NCI-H1092 treated with DMSO at 0.1 percent for 48 hours (cell line): ENCODE measurements around the gene PREP.

Source experiments
- DNase-seq: peaks from one replicate; lab custom pipeline; 2025; lab: John Stamatoyannopoulos, UW

The PREP gene

DNA sequence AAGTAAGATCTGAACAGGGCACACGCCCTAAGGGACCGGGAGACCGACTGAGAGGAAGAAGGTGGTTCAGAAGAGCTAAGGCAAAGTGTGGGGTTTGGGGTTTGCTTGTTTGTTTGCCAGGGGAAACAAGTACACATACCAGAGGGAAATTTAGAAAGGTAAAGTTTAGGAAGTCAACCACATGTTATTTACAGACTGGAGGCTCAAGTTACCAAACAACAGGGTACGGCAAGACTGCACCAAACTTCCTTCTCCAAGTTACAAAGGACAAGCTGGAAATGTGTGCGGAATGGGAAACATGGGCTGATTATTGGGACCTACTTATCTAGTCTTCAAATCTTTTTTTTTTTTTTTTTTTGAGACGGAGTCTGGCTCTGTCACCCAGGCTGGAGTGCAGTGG, 11.2 kb downstream of the PREP start:
- DNase-seq = no peak

DNA sequence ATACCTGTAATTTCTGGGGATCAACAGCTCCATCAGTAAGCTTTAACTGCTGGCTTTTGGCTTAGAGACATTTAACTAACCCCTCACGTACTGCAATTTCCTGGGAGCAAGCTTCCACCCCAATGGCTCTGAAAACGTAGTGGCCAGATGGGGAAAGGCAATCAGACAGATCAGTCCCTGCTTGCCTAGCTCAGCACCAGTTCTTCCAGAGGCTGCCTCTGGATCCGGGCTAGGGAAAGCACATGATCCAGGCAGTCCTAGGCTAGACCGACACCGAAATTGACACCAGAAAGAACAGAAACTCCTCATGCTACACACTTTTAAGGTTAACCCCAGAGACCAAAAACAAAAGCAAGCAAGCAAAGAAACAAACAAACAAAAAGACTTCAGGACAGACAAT, 13.3 kb downstream of the PREP start:
- no peak for DNase-seq

DNA sequence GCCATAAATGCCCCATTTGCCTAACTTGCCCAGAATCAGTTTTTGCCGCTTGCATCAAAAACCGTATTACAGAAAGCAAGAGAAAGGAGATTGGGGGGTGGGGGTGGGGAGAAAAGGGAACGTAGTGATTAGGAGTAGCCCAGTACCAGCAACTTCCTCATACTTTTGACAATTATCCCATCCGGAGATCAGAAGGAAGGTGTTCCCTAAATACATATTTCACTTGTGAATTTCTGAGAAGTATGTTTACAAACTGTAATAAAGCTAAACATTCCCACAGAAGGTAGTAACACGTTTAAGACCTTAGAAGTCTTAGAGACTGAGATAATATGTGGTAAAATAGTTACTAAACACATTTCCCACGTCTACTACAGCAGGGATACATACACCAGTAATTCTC, 14.5 kb downstream of the PREP start:
- DNase-seq = no peak

DNA sequence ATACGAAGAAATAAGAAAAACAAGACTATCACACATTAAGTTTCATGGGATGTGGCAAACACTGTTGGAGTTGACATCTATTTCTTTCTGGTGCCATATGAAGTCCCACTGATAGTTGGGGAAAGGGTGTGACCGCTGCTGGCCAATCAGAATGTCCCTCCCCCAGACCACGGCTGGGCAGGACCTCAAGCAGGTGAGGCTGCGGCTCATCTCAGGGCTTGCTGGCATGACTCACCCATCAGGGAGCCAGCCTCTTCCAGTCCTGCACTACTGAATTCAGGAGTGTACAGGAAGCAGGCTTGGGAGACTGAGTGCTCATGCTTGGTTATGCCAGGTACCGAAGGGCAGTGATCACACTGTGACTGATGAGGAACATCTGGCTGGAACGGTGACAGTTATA, 18.9 kb downstream of the PREP start:
- DNase-seq = no peak

DNA sequence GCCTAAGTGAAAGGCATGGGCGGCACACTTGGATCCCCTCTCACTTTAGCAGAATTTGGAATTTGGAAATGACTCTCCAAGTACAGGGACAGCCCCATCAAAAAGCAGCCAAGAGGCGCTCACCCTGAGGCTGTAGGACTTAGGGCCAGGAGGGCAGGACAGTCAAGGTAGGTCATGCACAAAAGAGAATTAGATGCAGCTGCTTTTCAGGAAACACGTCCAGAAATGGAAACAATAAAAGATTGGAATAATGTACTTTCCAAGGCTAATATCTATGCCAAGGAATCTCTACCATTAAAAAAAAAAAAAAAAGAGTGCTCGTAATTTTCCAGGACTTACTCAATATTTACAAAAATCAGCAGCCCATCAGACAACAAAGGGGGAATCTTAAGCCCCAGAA, 19.9 kb downstream of the PREP start:
- DNase-seq = no peak

DNA sequence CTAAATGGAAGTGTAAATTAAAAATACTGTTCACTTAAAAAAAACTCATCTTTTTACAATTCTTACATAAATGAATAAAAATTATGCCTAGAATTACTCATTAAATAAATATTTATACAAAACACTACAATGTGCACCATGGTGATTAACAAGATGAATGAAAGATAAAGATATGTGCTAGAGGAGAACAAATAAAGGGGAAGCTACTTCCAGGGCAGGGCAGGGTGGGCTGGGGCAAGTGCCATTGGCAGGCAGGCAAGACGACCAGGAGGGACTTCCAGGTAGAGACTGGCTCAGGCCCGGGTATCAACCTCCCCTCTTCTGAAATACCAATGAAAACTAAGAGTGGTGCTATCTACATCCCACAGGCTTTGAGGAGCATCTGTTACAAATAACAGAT, 20.4 kb downstream of the PREP start:
- DNase-seq = no peak

DNA sequence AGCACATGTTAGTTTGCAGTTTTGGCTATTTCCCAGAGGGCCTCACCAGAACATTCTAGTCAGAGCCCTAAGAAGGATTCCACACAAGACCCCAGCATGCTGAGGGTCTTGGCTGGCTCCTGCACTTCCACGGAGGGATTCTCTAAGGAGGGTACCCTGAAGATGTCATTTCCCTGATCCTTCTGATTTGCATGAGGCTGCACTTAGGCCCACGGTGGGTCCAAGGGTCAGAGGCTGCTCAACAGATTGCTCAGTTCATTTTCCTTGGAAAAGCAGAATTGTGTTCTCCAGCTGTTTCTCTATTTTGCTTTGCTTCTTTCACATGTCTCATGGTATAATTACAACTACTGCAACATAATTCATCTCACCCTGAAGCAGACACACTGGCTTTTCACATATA, 22.2 kb downstream of the PREP start:
- DNase-seq = no peak

DNA sequence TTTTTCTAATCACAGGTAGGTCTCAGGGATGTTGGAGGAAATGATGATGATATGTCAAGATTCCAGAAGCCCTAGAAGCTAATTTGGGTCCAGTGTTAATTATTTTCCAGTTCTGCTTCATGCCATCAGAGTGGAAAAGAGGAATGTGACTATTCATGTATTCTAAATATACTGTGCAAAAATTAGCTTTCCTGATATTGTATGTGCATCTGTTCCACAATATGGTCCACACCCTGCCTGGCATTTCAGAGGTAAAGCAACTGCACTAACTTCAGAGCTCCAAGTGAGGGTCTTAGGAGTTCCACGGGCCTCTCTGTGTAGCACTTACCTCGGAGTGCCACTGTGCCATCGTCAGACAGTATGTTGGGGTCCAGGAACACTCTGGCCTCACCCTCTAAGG, 27.1 kb downstream of the PREP start:
- no peak for DNase-seq

DNA sequence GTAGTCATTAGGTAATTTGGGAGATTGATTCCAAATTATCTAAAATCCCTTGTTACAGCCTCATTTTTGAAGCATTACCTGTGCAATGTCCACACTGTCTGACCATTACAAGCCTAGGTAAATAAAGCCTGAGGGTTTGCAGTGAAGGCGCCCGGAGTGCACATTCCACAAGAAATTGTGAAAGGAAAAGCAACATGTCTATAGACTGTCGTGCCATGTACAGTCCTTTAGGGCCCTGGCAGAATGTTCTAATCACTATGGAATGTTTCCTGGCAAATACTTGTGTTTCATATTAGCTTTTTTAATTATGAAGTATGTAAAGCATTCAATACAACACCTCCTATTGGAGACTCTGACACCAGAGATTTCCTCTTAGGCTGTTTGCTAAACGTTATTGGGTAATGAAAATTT, 28.9 kb downstream of the PREP start:
- no peak for DNase-seq

DNA sequence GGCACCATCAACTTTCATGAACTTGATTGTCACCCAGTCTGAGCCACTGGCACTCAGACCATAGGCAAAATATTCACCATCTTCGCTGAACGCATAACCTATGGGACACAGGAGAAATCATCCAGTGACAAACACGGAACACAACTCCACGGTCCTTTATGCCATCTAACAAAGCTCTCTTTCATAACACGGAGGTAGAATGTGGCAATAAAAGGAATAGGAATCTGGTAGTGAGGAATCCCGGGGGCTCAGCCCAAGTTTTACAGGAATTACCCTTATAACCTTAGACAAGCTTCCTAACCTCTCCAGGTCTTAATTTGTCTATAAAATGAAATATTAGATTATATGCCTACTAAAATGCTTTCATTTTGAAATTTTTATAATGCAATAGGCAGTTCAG, 29.4 kb downstream of the PREP start:
- no peak for DNase-seq

DNA sequence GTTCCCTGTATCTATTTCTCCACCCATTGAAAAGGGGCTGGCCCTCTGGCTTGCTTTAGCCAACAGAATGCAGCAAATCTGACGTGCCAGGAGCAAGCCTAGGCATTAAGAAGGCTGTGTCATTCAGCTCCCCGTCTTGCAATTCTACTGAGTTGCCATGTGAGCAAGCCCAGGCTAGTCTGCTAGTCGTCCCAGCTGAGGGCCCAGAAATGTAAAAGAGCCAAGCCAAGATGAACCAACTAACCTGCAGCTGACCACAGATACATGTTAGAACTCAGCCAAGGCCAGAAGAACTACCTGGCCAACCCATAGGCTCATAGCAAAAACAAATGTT, 30.1 kb downstream of the PREP start:
- DNase-seq = no peak

DNA sequence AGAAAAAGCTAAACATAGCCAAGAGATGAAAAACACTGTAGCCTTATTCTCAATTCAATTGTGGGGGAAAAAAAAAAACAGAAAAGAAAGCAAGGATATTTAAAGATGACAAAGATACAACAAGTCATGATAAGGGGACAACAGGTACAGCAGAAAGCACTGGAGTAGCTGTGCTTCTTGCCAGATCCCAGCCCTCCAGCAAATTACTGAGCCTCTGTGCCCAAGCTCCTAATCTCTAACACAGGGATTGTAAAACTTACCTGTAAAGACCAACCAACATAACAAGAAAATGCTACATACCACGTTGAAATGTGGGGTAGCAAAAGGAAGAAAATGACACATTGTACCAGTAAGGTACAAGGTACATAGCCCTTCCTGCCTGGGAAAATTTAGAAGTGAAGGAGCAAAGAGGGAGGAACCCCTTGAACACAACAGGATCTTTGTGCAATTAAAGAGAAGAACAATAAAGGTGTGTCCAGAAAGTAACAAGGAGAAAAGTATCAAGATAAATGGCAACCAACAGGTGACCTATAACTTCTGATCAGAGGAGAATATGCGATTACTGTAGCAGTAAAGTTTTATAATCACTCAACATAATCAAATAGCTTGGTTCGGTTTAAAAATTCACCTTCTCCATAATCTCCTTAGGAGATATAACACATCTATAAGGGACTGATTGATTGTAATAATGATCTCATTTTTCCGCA, 30.6 kb downstream of the PREP start:
- DNase-seq = no peak

DNA sequence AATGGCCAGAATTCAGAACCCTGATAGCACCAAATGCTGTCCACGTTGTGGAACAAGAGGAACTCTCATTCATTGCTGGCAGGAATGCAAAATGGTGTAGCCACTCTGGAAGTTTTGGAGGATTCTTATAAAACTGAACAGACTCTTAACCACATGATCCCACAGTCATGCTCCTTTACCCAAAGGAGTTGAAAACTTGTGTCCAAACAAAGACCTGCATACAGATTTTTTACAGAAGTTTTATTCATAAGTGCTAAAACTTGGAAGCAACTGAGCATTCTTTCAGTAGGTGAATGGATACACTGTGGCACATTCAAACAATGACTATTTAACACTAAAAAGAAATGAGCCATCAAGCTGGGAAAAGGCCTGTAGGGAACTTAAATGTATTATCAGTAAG, 32.5 kb downstream of the PREP start:
- DNase-seq = no peak

DNA sequence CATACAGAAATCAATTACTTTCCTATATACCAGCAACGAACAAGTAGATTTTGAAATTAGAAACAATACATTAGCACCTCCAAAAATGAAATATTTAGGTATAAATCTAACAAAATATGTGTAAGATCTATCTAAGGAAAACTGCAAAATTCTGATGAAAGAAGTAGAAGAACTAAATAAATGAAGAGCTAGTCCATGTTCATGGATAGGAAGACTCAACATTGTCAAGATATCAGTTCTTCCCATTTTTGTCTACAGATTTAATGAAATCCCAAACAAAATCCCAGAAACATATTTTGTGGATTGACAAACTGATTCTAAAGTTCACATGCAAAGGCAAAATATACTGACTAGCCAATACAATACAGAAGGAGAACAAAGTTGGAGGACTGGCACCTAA, 33.7 kb downstream of the PREP start:
- no peak for DNase-seq

DNA sequence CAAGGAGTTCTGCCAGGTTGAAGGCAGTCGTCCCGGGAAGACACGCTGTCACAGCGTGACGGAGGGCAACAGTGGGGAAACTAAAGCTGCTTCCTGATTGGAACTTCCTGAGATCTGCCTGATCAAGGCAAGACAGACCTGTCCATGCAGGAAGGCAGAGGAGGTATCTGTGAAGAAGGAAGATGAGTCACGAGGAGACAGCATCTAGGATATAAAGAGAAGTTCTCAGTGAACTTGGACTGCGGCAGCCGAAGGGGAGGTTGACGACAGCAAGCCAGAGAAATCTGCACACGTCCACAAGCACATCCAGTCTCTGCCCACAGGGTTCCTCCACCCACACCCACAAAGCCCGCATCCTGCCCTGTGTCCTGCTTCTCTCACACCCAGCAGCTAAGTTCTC, 38.6 kb downstream of the PREP start:
- DNase-seq = no peak

DNA sequence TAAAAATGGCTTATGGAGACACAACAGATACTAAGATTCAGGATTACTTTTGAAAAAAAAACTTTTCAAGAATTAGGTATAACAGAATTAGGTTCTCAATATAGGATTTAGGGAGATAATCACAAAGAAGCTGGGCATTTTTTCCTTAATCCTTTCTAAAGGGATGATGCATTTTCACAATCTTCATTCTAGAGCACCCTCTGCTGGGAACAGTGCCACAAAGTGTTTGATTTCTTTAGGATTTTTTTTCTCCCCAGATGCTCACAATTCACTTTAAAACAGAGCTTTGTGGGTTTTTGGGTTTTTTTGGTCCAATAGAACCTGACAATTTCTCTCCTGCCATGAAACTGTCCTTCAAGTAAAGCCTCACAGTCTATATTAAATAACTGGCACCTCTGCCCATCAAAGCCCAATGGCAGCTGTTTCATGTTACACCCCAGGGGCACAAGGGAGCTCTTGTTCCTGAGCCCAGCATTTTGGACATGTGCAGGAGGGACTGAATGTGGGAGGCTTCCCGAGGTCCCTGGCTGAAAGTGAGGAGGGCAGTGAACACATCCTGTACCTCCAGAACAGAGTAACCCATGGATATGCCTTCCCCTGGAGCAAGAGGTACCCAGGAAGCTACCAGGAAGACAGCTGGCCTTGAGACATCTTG, 39.7 kb downstream of the PREP start:
- peak; percentile 17 for DNase-seq

DNA sequence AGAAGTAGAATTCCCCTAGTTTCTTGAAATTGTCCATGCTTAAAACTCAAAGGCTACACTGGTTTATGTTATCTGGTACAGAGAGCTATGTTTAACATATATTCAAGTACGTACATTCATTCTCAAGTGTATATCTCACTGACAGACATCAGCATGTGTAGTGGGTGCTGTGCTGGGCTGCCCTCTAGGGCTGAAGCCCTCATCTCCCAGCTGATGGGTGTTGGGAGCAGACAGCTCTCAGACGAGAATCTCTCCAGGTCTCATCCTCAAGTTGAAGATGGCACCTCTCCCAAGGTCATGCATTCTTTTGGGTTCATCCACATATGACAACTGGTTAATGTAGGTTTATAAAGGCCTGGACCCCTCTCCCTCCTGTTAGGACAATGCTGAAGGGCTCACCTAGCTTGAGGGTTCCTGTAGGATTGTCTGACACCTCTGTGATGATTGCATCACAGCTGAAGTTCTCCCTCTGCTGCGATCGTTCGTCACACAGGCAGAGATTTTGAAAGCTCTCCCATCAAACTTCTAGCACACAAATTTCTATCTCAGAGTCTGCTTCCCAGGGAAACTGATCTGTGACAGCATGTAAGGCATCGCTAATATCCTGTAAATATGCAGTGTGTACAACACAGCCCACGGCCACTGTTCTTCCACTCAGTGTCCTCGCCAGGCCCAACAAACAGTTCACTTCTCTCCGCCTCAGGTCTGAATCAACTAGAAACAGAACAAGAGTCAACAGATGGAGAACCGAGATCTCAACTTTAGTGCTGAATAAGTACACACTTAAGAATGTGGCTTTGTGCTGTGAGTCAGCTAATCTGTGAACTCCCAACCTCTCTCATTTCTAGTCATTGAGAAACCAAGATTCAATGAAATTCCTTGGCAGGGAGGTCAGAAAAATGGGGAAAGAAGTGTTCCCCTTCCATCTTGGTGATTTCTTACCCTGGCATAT, 43.2 kb downstream of the PREP start:
- no peak for DNase-seq

DNA sequence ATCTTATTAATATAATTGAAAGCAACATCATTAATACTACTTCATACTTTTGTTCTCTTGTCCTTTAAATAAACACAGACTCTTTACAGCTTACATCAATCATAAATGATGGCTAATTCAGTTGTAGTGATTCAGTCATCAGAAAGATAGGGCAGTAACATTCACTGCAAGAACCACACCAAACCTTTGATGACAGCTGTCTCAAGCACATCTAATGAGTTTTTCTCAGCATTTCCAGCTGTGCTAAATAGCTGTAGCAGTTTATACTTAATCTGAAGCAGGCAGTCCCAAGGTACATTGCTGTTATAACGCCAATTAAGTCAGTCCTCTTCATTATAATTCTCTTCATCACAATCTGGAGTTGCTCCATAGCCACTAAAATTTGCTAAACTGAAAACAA, 45.7 kb downstream of the PREP start:
- DNase-seq = peak; percentile 16

DNA sequence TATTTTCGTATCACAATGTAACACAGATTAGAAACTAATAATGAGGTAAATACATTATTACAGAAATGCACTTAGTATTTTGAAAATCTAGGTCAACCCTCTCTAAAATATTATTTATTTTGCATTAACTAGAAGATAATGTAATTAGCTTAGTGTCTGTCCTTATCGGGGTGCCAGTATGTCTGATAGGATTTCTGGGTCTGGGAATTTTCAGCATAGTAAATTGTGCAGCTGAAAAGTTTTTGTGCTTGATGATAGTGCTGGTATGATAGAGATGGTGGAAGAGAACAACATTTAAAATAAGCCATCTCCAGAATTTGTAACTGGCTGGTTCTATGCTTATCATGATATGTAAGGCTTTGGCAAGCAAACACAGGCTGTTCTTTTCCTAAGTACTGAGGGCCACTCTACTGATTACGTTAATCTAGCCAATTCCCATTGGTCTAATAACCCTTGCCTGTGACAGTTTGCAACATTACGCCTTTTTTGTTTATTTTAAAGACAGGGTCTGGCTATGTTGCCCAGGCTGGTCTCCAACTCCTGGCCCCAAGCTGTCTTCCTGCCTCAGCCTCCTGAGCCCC, 50.8 kb downstream of the PREP start:
- no peak for DNase-seq

DNA sequence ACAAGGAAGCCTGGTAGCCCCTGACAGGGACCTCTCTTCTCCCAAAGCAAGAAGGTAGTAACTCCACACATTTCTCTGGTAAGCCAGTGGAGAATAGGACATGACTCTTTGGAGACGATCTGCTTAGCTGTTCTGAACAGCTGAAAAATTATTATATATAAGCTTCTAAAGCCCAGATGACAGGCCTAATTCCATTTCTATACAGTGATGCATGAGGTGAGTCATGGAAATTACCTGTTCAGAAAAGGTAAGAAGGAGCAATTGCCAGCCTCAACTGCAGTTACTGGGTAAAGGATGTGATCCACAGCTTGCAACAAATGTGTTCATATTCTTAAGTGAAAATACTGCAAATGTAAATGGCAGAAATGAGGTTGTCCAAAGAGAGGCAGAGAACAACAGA, 54.0 kb downstream of the PREP start:
- no peak for DNase-seq

DNA sequence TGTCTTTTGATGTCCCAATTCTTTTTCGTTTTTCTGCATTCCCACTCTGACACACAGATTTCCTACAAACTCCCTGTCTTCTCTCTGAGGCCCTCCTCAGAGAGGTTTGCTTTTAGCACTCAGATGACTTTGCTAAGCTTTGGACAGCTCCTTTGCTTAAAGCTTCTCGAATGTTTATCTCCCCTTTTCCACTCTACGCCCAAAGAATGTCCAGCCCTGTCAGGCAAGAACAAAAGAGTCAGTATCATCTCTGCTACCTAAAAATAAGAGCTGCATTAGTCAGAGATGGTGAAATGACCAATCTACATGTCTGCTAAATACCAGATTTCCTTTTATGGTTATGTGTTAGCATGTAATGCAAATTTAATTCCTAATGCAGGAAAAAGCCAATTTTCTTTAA, 56.8 kb downstream of the PREP start:
- DNase-seq = no peak

DNA sequence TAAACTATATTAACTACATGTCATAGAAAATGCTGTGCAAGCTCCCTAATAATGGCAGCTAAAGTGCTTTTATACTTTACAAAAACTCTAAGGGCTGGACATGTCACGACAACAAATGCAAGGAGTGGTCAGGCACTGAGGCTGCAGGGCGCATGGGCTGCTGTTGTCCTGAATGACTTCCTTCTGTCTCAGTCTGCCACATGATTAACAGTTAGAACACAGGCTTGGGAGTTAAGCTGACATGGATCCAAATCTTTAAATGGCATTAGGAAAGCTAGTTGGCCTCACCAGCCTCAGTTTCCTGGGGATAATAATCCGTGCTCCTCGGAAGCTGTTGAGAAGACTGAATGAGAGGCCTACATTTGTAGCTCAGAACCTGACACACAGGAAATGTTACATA, 57.4 kb downstream of the PREP start:
- DNase-seq = no peak

DNA sequence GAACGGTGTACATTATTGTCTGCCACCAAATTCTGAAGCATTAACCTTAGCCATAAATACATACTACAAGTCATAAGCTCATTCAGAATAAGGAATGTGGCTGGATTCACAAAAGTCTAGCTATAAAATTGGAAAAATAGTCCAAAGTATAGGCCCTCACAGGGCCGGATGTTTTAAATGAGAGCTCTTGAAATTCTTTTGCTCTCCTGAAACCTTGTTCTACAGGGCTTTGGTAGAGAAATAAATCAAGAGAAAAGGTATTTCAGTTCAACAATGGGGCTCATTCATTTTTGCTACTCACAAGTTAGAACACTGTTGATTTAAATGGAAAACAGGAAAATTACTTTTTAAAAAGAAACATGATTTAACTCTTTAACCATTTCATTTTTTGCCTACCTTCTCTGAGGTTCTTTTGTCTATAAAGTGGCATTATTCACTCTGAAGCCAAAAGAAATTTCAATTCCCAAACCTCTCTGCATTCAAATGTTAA, 58.0 kb downstream of the PREP start:
- no peak for DNase-seq
